DND-41 (cell line): ENCODE measurements around the gene HTR2C.

ENCODE experiments used
- EZH2 ChIP-seq: IDR thresholded peaks from 3 replicates; pipeline ENCODE4 v1.6.1; 2012; ENCODE audit warnings: borderline replicate concordance, low read depth, mild to moderate bottlenecking, moderate library complexity, low read length, inconsistent platforms; ENCODE audit not compliant: severe bottlenecking
- TF ChIP-seq, protein P1 (sequence below): IDR thresholded peaks from 2 replicates; pipeline ENCODE4 v1.5.1; 2012; ENCODE audit warnings: borderline replicate concordance, low read length, moderate library complexity, mild to moderate bottlenecking; ENCODE audit not compliant: poor library complexity, severe bottlenecking; ENCODE audit errors: extremely low read depth

- TF ChIP-seq, protein P1, sequence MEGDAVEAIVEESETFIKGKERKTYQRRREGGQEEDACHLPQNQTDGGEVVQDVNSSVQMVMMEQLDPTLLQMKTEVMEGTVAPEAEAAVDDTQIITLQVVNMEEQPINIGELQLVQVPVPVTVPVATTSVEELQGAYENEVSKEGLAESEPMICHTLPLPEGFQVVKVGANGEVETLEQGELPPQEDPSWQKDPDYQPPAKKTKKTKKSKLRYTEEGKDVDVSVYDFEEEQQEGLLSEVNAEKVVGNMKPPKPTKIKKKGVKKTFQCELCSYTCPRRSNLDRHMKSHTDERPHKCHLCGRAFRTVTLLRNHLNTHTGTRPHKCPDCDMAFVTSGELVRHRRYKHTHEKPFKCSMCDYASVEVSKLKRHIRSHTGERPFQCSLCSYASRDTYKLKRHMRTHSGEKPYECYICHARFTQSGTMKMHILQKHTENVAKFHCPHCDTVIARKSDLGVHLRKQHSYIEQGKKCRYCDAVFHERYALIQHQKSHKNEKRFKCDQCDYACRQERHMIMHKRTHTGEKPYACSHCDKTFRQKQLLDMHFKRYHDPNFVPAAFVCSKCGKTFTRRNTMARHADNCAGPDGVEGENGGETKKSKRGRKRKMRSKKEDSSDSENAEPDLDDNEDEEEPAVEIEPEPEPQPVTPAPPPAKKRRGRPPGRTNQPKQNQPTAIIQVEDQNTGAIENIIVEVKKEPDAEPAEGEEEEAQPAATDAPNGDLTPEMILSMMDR, result no peak
- no peak for TF ChIP-seq EZH2
Measured at GRCh38 chrX:114635986-114636385, 52.1 kb downstream of the HTR2C start.
